GM18526 (cell line): ENCODE results near the gene INTS1.

ENCODE experiments used
- POLR2A ChIP-seq: IDR thresholded peaks from 3 replicates; pipeline ENCODE4 v1.6.1; 2011; ENCODE audit not compliant: insufficient read length; ENCODE audit errors: extremely low read depth

The INTS1 gene

GRCh38 chr7:1529383-1530116 is 25.4 kb upstream of the INTS1 start:
- TF ChIP-seq POLR2A: no peak

GRCh38 chr7:1526271-1526754 is 22.1 kb upstream of the INTS1 start:
- TF ChIP-seq POLR2A: no peak

- no peak for TF ChIP-seq POLR2A
These were observed 21.2 kb upstream of the INTS1 start for GRCh38 chr7:1525409-1525808.

GRCh38 chr7:1523844-1524243 is 19.7 kb upstream of the INTS1 start:
- TF ChIP-seq POLR2A: no peak

- no peak for TF ChIP-seq POLR2A
These were observed 19.0 kb upstream of the INTS1 start for GRCh38 chr7:1523208-1523607.

- no peak for TF ChIP-seq POLR2A
These were observed 17.3 kb upstream of the INTS1 start for GRCh38 chr7:1521456-1521855.

- no peak for TF ChIP-seq POLR2A
These were observed 16.5 kb upstream of the INTS1 start for GRCh38 chr7:1520539-1521234.

- no peak for TF ChIP-seq POLR2A
These were observed 12.5 kb upstream of the INTS1 start for GRCh38 chr7:1516586-1517251.

GRCh38 chr7:1514995-1515401 is 10.8 kb upstream of the INTS1 start:
- TF ChIP-seq POLR2A: no peak

GRCh38 chr7:1514407-1514806 is 10.2 kb upstream of the INTS1 start:
- TF ChIP-seq POLR2A: no peak

- no peak for TF ChIP-seq POLR2A
These were observed 9.5 kb upstream of the INTS1 start for GRCh38 chr7:1513657-1514095.

GRCh38 chr7:1512781-1513656 is 8.8 kb upstream of the INTS1 start:
- TF ChIP-seq POLR2A: no peak

- no peak for TF ChIP-seq POLR2A
These were observed 7.5 kb upstream of the INTS1 start for GRCh38 chr7:1511444-1512422.

- TF ChIP-seq POLR2A: no peak
These were observed 6.6 kb upstream of the INTS1 start for GRCh38 chr7:1510780-1511154.
